AG04450 (cell line): Measurements from ENCODE around the gene EXOC3L4. TPM values are rescaled to one million over a fixed set of nuclear protein-coding genes. Genes with fewer than 3 reads are reported as not detected.
"Not testable (repeated sequence)": the region's sequence is repeated elsewhere in the genome, so short reads cannot be mapped to it uniquely, and the experiment has no call there.

Experiments
- CTCF ChIA-PET: fragments of 300-600, 350-600 bp; formaldehyde crosslinking; extraction: SDS; loops from one replicate; lab custom pipeline; 2022; ENCODE audit warnings: antibody characterized with exemption, inconsistent platforms; lab: Charles Lee
- POLR2A ChIA-PET: fragments of 350-600 bp; formaldehyde crosslinking; extraction: SDS; loops from one replicate; lab custom pipeline; 2021; ENCODE audit warnings: antibody characterized with exemption, inconsistent platforms; lab: Yijun Ruan, JAX
- DNase-seq: peaks from one replicate; pipeline ENCODE4 v3.0.0-alpha.2; 2011; ENCODE audit warnings: low read depth, low spot score
- H3K27ac ChIP-seq: one replicate; pipeline ENCODE4 v1.5.1; 2012; ENCODE audit warnings: low read depth, low read length, control low read depth
- H3K27me3 ChIP-seq: one replicate; pipeline ENCODE4 v1.6.0; 2012; ENCODE audit warnings: low read length; ENCODE audit not compliant: control insufficient read depth, insufficient read depth
- H3K4me3 ChIP-seq: 2 replicates; pipeline ENCODE4 v1.5.1; 2011; ENCODE audit warnings: mild to moderate bottlenecking, low read depth, low read length, control low read depth
- H3K9me3 ChIP-seq: 2 replicates; pipeline ENCODE4 v1.5.1; 2012; ENCODE audit warnings: low read length; ENCODE audit not compliant: control insufficient read depth, insufficient read depth
- polyA plus RNA-seq: library from polyadenylated mRNA; depleted of rRNA; stranded (reverse); fragments of >200 nt; gene quantifications from 2 replicates; pipeline ENCODE4 v1.2.3, GENCODE V29; 2011
- TF ChIP-seq, protein P1 (sequence below): IDR thresholded peaks from 2 replicates; pipeline ENCODE4 v1.5.1; 2011; ENCODE audit warnings: low read depth, low read length, control low read depth, inconsistent platforms

EXOC3L4 gene
- polyA plus RNA-seq, 1 experiment, result not detected

DNA sequence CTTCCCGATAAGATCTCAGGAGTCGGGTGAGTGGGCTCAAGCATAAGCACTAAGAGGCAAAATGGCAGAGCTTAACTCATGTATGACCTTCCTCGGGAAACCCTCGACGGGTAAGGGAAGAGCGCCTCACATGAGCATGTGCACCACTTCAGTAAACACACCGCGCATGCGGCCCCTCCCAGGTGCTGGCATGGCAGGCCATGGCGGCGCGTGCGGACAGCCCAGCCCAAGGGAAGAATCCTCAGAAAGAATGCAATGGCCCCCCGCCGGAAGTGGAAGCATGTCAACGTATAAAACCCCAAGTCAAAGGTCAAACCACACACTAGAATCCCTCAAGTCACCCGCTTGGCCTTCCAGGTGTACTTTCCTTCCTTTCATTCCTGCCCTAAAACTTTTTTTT lies 22.1 kb downstream of the EXOC3L4 start:
- no peak overlapping the region for H3K4me3 ChIP-seq
- no peaks in the 10 kb centered on the region for H3K27me3 ChIP-seq
- ChIA-PET CTCF (interaction anchor here (2.1 kb wide), 1 partner anchor 12 kb away, joined by 15 read pairs; no protein-coding TSS in a partner anchor), POLR2A (no interaction called here)
- no peak overlapping the region for H3K27ac ChIP-seq
- no peak for DNase-seq
- H3K9me3 ChIP-seq, result no peaks in the 10 kb centered on the region; the same call in 1 of the 2 replicates
- TF ChIP-seq, protein P1, sequence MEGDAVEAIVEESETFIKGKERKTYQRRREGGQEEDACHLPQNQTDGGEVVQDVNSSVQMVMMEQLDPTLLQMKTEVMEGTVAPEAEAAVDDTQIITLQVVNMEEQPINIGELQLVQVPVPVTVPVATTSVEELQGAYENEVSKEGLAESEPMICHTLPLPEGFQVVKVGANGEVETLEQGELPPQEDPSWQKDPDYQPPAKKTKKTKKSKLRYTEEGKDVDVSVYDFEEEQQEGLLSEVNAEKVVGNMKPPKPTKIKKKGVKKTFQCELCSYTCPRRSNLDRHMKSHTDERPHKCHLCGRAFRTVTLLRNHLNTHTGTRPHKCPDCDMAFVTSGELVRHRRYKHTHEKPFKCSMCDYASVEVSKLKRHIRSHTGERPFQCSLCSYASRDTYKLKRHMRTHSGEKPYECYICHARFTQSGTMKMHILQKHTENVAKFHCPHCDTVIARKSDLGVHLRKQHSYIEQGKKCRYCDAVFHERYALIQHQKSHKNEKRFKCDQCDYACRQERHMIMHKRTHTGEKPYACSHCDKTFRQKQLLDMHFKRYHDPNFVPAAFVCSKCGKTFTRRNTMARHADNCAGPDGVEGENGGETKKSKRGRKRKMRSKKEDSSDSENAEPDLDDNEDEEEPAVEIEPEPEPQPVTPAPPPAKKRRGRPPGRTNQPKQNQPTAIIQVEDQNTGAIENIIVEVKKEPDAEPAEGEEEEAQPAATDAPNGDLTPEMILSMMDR, result no peak

GRCh38 chr14:103117499-103117898 lies 23.0 kb downstream of the EXOC3L4 start:
- not testable (repeated sequence) for H3K27me3 ChIP-seq, H3K4me3 ChIP-seq, DNase-seq, H3K9me3 ChIP-seq, H3K27ac ChIP-seq
- ChIA-PET POLR2A (interaction anchor here (0.7 kb wide), 1 partner anchor 205 kb away, joined by 4 read pairs; no protein-coding TSS in a partner anchor), CTCF (interaction anchor here (1.7 kb wide), 1 partner anchor 12 kb away, joined by 6 read pairs; no protein-coding TSS in a partner anchor)

DNA sequence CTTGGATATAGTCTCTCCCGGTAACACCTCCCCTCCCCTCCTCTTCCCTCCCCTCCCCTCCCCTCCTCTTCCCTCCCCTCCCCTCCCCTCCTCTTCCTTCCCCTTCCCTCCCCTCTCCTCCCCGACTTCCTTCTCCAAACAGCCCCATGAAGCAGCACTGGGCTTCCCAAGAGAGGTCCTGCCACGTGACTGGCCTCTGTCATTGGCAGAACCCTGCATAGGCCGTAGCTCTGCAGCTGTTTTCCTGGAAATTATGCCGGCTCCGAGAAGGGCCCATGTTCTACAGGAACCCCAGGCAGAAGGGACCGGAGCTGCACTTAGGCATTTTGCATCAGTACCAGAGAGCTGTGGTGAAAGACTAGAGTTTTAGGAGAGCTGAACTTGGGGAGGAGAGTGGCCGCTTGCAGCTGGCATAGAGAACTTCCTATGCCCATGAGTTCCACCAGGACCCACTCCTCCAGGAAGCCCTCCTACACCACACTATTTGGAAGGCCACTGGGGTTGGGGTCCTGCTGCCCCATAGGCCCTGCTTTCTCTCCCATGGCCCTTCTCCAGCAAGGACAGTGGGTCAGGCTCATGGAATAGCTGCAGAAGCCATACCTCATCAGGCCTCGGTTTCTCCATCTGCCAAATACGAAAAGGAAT lies 23.6 kb downstream of the EXOC3L4 start:
- Histone ChIP-seq H3K9me3 (no peaks in the 10 kb centered on the region; the same call in 1 of the 2 replicates), H3K4me3 (no peak overlapping the region), H3K27ac (no peak overlapping the region), H3K27me3 (no peaks in the 10 kb centered on the region)
- POLR2A ChIA-PET, result no interaction called here
- no peak for DNase-seq
- TF ChIP-seq, protein P1, result no peak
- CTCF ChIA-PET, result interaction anchor here (1.7 kb wide), 1 partner anchor 12 kb away, joined by 6 read pairs; no protein-coding TSS in a partner anchor

GRCh38 chr14:103118663-103119404 lies 24.3 kb downstream of the EXOC3L4 start:
- no peak for DNase-seq
- H3K27ac ChIP-seq, result no peak overlapping the region
- POLR2A ChIA-PET, result no interaction called here
- TF ChIP-seq, protein P1, result no peak
- peaks cover 2% of the 10 kb centered on the region for H3K27me3 ChIP-seq
- no peaks in the 10 kb centered on the region; the same call in 1 of the 2 replicates for H3K9me3 ChIP-seq
- CTCF ChIA-PET, result interaction anchor here (1.7 kb wide), 1 partner anchor 13 kb away, joined by 6 read pairs; no protein-coding TSS in a partner anchor
- no peak overlapping the region for H3K4me3 ChIP-seq

DNA sequence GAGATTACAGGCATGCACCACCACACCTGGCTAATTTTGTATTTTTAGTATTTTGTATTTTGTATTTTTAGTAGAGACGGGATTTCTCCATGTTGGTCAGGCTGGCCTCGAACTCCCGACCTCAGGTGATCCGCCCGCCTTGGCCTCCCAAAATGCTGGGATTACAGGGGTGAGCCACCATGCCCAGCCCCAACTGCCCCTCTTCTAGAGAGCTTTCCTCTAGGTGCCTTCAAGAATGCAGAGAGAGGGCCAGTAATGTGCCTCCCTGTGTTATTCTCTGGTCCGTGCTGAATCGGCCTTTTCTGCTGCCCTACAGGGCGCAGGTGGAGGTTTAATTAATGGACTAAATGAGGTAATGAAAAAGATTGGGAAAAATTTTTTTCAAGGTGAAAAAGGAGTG lies 25.0 kb downstream of the EXOC3L4 start:
- H3K27ac ChIP-seq, H3K27me3 ChIP-seq, H3K9me3 ChIP-seq, DNase-seq, CTCF ChIA-PET, H3K4me3 ChIP-seq, POLR2A ChIA-PET: not testable (repeated sequence)
